Spleen (tissue), 7 donors: Measurements from ENCODE around the gene PARD3.

ENCODE experiments used
- CTCF ChIP-seq, 11 experiments: fragments of 200-600 bp in 7 of 11; fragments of 450-650 bp in 4 of 11; sonication (generic) in 4 of 11; IDR thresholded peaks in 8 of 11; conservative IDR thresholded peaks in 3 of 11; 1 replicate in 7 of 11; 2 replicates in 4 of 11; pipeline versions ENCODE4 v1.4.0 to v1.8.0; 2016 to 2021; ENCODE audit warnings: antibody characterized with exemption in 11 of 11, inconsistent platforms in 4 of 11, mild to moderate bottlenecking in 1 of 11
- POLR2A ChIP-seq, 3 donors: fragments of 450-650 bp; IDR thresholded peaks; one replicate each; pipeline ENCODE4 v1.5.1; 2017; ENCODE audit warnings: antibody characterized with exemption in 3 of 3, mild to moderate bottlenecking in 1 of 3
- POLR2AphosphoS5 ChIP-seq, 3 donors: sonication (generic); formaldehyde crosslinking; IDR thresholded peaks; one replicate each; pipeline ENCODE4 v1.5.1; 2017; ENCODE audit warnings: antibody characterized with exemption in 3 of 3
- donor health status: DM: no; HTN: no; CAD: no; lungs with moderate emphysema.
- donor health status: DM: no; HTN: no; CAD: no.
- donor health status: DM: no; HTN: no; CAD: no.

DNA sequence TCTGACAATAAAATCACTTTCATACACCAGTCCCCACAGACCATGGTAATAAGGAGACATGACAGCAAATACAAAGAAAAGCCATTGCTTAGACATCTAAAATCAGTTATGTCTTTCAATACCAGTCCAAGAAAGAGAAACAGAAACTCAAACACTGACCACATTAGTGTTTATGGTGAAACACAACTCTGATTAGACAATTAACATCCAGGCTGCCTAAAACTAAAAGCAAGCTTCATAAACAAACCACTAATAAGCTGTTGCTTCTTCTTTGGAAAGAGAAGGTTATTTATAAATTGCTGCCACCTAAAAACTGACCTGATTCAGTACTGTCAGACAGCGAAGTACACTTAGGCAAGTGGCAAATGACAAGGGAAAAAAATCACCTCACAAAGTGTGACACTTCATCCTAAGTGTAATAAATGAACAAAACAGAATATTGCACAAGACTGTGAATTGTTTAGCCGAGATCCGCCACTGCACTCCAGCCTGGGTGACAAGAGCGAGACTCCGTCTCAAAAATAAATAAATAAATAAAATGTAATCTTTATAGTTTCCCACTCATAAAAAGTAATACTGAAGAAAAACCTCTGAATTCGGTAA lies 277.4 kb downstream of the PARD3 start:
- TF ChIP-seq CTCF (IDR thresholded peaks at IDR 0.05 in 8 of 11, conservative IDR thresholded peaks at IDR 0.05 in 3 of 11) (no peak), POLR2AphosphoS5 (IDR thresholded peaks at IDR 0.05) (no peak), POLR2A (IDR thresholded peaks at IDR 0.05) (no peak)
